Sigmoid colon (tissue), 4 donors: ENCODE measurements around the gene PRAME.

Source experiments
- CTCF ChIP-seq, 4 experiments: fragments of 450-650 bp in 3 of 4; fragments of 200-600 bp in 1 of 4; IDR thresholded peaks; one replicate each; pipeline ENCODE4 v1.5.1; 2016 to 2019; ENCODE audit warnings: antibody characterized with exemption in 4 of 4, mild to moderate bottlenecking in 3 of 4, moderate library complexity in 2 of 4
- EP300 ChIP-seq, 4 donors: sonication (generic); formaldehyde crosslinking; IDR thresholded peaks; one replicate each; pipeline ENCODE4 v1.6.1; 2017; ENCODE audit warnings: antibody characterized with exemption in 4 of 4
- POLR2AphosphoS5 ChIP-seq, 4 donors: sonication (generic); formaldehyde crosslinking; IDR thresholded peaks; one replicate each; pipeline ENCODE4 v1.6.1; 2017; ENCODE audit warnings: antibody characterized with exemption in 4 of 4

DNA sequence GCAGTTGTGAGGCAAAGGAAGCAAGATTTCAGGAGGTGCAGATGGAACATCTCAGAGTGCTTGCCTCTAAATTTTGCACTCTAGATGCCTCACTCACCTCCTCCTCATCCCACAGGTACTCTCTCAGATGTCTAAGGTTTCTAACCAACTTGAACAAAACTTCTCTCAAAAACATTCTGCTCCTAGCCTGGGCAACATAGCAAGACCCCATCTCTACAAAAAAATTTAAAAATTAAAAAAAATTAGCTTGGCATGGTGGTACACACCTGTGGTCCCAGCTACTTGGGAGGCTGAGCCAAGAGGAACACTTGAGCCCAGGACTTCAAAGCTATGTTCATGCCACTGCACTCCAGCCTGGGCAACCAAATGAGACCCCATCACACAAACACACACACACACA is 43.2 kb downstream of the PRAME start:
- no peak for TF ChIP-seq CTCF (IDR thresholded peaks at IDR 0.05)
- no peak for TF ChIP-seq POLR2AphosphoS5 (IDR thresholded peaks at IDR 0.05)
- TF ChIP-seq EP300 (IDR thresholded peaks at IDR 0.05): no peak
